Panc1 (cell line): ENCODE data around the gene PANK2. TPM values are rescaled to one million over a fixed set of nuclear protein-coding genes. Genes with fewer than 3 reads are reported as not detected.
A peak's percentile ranks its signal among the peaks of the same experiment; 100 is the strongest.

ENCODE experiments used
- ATAC-seq: fragments of 200-7000 bp; cut with Tn5 transposase; 2 replicates; pipeline ENCODE4 v1.9.1; 2020; ENCODE audit warnings: mild to moderate bottlenecking, moderate library complexity
- BruUV-seq: library from RNA; stranded (reverse); fragments of 400-500 nt; replicated peaks from 2 replicates; lab custom pipeline; 2021; lab: Mats Ljungman, UMichigan
- CTCF ChIA-PET: fragments of 300-600 bp; sonication (Branson Sonifier 250); formaldehyde crosslinking; loops from one replicate; lab custom pipeline; 2022; ENCODE audit warnings: antibody characterized with exemption; lab: Charles Lee
- POLR2A ChIA-PET: fragments of 300-600 bp; sonication (Branson Sonifier 250); formaldehyde crosslinking; loops from one replicate; lab custom pipeline; 2022; ENCODE audit warnings: antibody characterized with exemption; lab: Charles Lee
- DNase-seq: peaks from one replicate; pipeline ENCODE4 v3.0.0-alpha.2; 2010; ENCODE audit warnings: low read depth, low spot score
- H3K27ac ChIP-seq: 2 replicates; pipeline ENCODE4 v1.5.1; 2011; ENCODE audit warnings: mild to moderate bottlenecking, low read length, inconsistent platforms
- H3K27me3 ChIP-seq: fragments of 200-500 bp; sonication (Bioruptor generic); 2 replicates; pipeline ENCODE4 v1.6.0; 2014; ENCODE audit warnings: low read length, inconsistent platforms; ENCODE audit not compliant: control insufficient read depth, insufficient read depth
- H3K36me3 ChIP-seq: fragments of 200-500 bp; sonication (Bioruptor generic); 2 replicates; pipeline ENCODE4 v1.5.1; 2014; ENCODE audit warnings: inconsistent platforms, mild to moderate bottlenecking, low read length, moderate library complexity; ENCODE audit not compliant: control insufficient read depth, insufficient read depth
- H3K4me1 ChIP-seq: 2 replicates; pipeline ENCODE4 v1.5.1; 2011; ENCODE audit warnings: inconsistent platforms, mild to moderate bottlenecking, low read length, moderate library complexity; ENCODE audit not compliant: control insufficient read depth, insufficient read depth
- H3K4me3 ChIP-seq, 2 experiments: 2 replicates each; pipeline ENCODE4 v1.5.1; 2011 to 2012; ENCODE audit warnings: low read depth in 2 of 2, low read length in 2 of 2, mild to moderate bottlenecking in 2 of 2, inconsistent platforms in 1 of 2, moderate library complexity in 1 of 2
- H3K9me3 ChIP-seq: fragments of 200-500 bp; sonication (Bioruptor generic); 2 replicates; pipeline ENCODE4 v1.5.1; 2014; ENCODE audit warnings: low read depth, mild to moderate bottlenecking, inconsistent platforms, low read length, moderate library complexity; ENCODE audit not compliant: control insufficient read depth, insufficient read depth
- POLR2AphosphoS5 ChIP-seq: IDR thresholded peaks from 2 replicates; pipeline ENCODE4 v1.6.1; 2012; ENCODE audit warnings: mild to moderate bottlenecking, low read depth, low read length, moderate library complexity
- SIN3A ChIP-seq: IDR thresholded peaks from 2 replicates; pipeline ENCODE4 v1.6.1; 2012; ENCODE audit warnings: low read depth, mild to moderate bottlenecking, low read length, moderate library complexity, borderline replicate concordance; ENCODE audit not compliant: insufficient read depth
- TCF7L2 ChIP-seq: IDR thresholded peaks from 2 replicates; pipeline ENCODE4 v1.6.1; 2011; ENCODE audit warnings: mild to moderate bottlenecking, low read depth, low read length, inconsistent platforms
- in situ Hi-C: cut with HindIII; loops from 2 replicates; pipeline ENCODE4 v1.10.0; 2016; ENCODE audit warnings: low sequenced_read_pairs, low pct_unique_long_range_greater_than_20kb
- intact Hi-C: fragments of 100-400 bp; cut with micrococcal nuclease; formaldehyde crosslinking; loops from one replicate; pipeline ENCODE4 v1.10.0; 2022; ENCODE audit not compliant: unreplicated experiment
- total RNA-seq: library from RNA; stranded (reverse); gene quantifications from one replicate; pipeline ENCODE4 v1.2.1, GENCODE V29; 2021; ENCODE audit not compliant: unreplicated experiment
- TF ChIP-seq, protein P1 (sequence below): fragments of 450-650 bp; IDR thresholded peaks from 2 replicates; pipeline ENCODE4 v1.5.1; 2017; ENCODE audit warnings: mild to moderate bottlenecking
- TF ChIP-seq, protein P2 (sequence below), 2 experiments: IDR thresholded peaks; 2 replicates each; pipeline ENCODE4 v1.6.1; 2011 to 2012; ENCODE audit warnings: low read depth in 2 of 2, control low read depth in 1 of 2, low read length in 1 of 2, mild to moderate bottlenecking in 1 of 2, moderate library complexity in 1 of 2; ENCODE audit not compliant: insufficient read depth in 1 of 2

The PANK2 gene
- total RNA-seq, 1 experiment from 2014 or later, result 40.9 TPM

- H3K27me3 ChIP-seq, result no peaks in the 10 kb centered on the region
- peaks cover 26% of the 10 kb centered on the region for H3K36me3 ChIP-seq
- no peaks in the 10 kb centered on the region for H3K9me3 ChIP-seq
- peaks cover 9% of the 10 kb centered on the region for H3K4me1 ChIP-seq
- intact Hi-C loops, result no loop called here
- ATAC-seq (no peak), DNase-seq (no peak)
- POLR2A ChIA-PET, result no interaction called here
- in situ Hi-C loops, result no loop called here
- CTCF ChIA-PET, result no interaction called here
- TF ChIP-seq POLR2AphosphoS5 (no peak), SIN3A (no peak), TCF7L2 (no peak)
- TF ChIP-seq, protein P1, sequence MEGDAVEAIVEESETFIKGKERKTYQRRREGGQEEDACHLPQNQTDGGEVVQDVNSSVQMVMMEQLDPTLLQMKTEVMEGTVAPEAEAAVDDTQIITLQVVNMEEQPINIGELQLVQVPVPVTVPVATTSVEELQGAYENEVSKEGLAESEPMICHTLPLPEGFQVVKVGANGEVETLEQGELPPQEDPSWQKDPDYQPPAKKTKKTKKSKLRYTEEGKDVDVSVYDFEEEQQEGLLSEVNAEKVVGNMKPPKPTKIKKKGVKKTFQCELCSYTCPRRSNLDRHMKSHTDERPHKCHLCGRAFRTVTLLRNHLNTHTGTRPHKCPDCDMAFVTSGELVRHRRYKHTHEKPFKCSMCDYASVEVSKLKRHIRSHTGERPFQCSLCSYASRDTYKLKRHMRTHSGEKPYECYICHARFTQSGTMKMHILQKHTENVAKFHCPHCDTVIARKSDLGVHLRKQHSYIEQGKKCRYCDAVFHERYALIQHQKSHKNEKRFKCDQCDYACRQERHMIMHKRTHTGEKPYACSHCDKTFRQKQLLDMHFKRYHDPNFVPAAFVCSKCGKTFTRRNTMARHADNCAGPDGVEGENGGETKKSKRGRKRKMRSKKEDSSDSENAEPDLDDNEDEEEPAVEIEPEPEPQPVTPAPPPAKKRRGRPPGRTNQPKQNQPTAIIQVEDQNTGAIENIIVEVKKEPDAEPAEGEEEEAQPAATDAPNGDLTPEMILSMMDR, result no peak
- TF ChIP-seq, protein P2, sequence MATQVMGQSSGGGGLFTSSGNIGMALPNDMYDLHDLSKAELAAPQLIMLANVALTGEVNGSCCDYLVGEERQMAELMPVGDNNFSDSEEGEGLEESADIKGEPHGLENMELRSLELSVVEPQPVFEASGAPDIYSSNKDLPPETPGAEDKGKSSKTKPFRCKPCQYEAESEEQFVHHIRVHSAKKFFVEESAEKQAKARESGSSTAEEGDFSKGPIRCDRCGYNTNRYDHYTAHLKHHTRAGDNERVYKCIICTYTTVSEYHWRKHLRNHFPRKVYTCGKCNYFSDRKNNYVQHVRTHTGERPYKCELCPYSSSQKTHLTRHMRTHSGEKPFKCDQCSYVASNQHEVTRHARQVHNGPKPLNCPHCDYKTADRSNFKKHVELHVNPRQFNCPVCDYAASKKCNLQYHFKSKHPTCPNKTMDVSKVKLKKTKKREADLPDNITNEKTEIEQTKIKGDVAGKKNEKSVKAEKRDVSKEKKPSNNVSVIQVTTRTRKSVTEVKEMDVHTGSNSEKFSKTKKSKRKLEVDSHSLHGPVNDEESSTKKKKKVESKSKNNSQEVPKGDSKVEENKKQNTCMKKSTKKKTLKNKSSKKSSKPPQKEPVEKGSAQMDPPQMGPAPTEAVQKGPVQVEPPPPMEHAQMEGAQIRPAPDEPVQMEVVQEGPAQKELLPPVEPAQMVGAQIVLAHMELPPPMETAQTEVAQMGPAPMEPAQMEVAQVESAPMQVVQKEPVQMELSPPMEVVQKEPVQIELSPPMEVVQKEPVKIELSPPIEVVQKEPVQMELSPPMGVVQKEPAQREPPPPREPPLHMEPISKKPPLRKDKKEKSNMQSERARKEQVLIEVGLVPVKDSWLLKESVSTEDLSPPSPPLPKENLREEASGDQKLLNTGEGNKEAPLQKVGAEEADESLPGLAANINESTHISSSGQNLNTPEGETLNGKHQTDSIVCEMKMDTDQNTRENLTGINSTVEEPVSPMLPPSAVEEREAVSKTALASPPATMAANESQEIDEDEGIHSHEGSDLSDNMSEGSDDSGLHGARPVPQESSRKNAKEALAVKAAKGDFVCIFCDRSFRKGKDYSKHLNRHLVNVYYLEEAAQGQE (IDR thresholded peaks at IDR 0.05; ENCODE audit: insufficient read depth in 1 of 2, low read depth in 2 of 2, low read length in 1 of 2), result no peak
- no peak overlapping the region for H3K4me3 ChIP-seq
- no peak overlapping the region for H3K27ac ChIP-seq
- TSS peak; percentile 25 for BruUV-seq
Observed at GRCh38 chr20:3908667-3909066, 19.5 kb downstream of the PANK2 start.

DNA sequence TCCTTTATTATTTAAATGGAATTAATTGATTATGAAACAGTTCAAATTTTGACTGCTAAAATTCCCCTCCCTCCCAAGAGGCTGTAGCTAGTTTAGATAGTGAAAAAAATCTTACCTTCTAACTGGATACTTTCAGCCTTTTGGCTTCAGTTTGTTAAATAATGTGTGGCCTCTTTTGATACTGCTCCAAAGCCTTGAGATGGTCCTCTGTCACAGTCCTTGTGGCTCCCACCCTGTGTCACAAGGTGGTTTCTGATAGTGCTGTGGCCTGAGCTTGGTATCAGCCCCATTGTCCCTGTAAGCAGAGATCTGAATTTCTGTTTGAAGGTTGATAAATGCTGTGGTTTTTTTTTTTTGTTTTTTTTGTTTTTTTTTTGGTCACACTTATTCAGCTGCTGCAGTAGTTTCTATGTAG is 20.8 kb downstream of the PANK2 start:
- H3K27me3 ChIP-seq, result no peaks in the 10 kb centered on the region
- no peak for TF ChIP-seq SIN3A
- TF ChIP-seq, protein P2 (IDR thresholded peaks at IDR 0.05; ENCODE audit: insufficient read depth in 1 of 2, low read depth in 2 of 2, low read length in 1 of 2), result no peak
- no peak for TF ChIP-seq TCF7L2
- no peak for TF ChIP-seq POLR2AphosphoS5
- TF ChIP-seq, protein P1, result no peak
- H3K4me3 ChIP-seq, result no peak overlapping the region
- DNase-seq, result no peak
- no TSS peak for BruUV-seq
- CTCF ChIA-PET, result interaction anchor here (0.6 kb wide), 1 partner anchor 155 kb away, joined by 6 read pairs; no protein-coding TSS in a partner anchor
- no peak overlapping the region for H3K27ac ChIP-seq
- ATAC-seq, result no peak
- peaks cover under 1% of the 10 kb centered on the region; the same call in 1 of the 2 replicates for H3K4me1 ChIP-seq
- POLR2A ChIA-PET, result no interaction called here
- H3K36me3 ChIP-seq, result peaks cover 26% of the 10 kb centered on the region
- no peaks in the 10 kb centered on the region for H3K9me3 ChIP-seq
- intact Hi-C loops (no loop called here), in situ Hi-C loops (no loop called here)
